GM12864 (cell line): ENCODE results near the gene SHISA2.

Experiments used
- DNase-seq: peaks from one replicate; pipeline ENCODE4 v3.0.0-alpha.2; 2011; ENCODE audit warnings: low read depth
- H3K4me3 ChIP-seq: 2 replicates; pipeline ENCODE4 v1.5.1; 2011; ENCODE audit warnings: mild to moderate bottlenecking, low read depth, low read length, control low read depth
- TF ChIP-seq, protein P1 (sequence below): IDR thresholded peaks from 2 replicates; pipeline ENCODE4 v1.5.1; 2011; ENCODE audit warnings: low read depth, mild to moderate bottlenecking, moderate library complexity, low read length, control low read depth, inconsistent platforms; ENCODE audit errors: missing control alignments

Gene SHISA2

DNA sequence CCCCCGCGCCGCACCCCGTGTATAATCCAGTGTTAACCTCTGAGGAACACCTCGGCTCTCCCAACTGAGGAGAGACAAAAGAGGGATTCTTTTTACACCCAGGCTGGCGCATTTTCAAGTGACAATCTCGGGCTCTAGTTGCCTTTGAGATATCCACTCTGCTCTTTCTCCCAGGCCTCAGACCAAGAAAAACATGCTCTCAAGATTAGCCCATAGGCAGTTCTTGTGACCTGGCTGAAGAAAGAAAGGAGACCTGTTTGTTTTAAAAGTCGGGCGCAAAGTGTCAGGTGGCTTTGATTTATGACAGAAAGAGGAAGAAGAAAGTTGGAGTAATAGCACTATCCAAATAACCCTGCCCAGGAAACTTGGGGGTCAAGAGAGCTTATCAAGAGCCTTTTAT lies 27.3 kb downstream of the SHISA2 start:
- H3K4me3 ChIP-seq: no peak overlapping the region
- no peak for DNase-seq
- TF ChIP-seq, protein P1, sequence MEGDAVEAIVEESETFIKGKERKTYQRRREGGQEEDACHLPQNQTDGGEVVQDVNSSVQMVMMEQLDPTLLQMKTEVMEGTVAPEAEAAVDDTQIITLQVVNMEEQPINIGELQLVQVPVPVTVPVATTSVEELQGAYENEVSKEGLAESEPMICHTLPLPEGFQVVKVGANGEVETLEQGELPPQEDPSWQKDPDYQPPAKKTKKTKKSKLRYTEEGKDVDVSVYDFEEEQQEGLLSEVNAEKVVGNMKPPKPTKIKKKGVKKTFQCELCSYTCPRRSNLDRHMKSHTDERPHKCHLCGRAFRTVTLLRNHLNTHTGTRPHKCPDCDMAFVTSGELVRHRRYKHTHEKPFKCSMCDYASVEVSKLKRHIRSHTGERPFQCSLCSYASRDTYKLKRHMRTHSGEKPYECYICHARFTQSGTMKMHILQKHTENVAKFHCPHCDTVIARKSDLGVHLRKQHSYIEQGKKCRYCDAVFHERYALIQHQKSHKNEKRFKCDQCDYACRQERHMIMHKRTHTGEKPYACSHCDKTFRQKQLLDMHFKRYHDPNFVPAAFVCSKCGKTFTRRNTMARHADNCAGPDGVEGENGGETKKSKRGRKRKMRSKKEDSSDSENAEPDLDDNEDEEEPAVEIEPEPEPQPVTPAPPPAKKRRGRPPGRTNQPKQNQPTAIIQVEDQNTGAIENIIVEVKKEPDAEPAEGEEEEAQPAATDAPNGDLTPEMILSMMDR: no peak

DNA sequence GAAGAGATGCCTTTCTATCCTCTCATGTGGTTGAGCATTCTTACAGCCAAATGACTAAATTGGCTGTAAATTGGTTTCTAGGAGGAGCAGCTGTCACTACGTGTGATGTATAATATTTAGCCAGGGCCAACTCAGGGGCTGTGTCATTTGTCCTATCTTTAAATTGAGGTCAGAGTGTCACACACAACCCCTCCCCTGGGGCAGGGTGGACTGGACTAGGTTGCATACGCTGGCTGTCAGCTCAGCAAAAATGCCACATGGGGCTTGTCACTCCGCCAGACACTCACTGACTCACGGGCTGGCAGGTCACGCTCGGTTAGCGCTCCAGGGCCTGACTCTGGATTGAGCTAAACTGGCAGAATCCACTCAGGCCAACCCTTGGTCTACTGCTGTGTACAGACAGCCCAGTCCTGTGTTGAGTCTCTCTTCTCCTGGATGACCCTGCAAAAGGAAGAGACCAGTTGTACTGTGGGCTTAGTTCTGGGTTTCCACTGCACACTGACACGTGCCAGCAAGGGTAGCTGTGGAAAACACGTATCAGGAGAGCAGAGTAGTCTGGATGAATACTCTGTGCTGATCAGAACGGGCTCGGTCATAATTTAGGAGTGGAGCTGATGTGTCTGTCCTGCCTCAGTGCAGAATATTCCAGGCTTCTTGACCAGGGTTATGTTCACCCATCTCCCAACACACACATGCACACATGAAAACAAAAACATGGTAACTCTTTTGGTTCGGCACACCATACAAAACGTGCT lies 29.1 kb downstream of the SHISA2 start:
- no peak overlapping the region for H3K4me3 ChIP-seq
- no peak for DNase-seq
- TF ChIP-seq, protein P1: no peak

DNA sequence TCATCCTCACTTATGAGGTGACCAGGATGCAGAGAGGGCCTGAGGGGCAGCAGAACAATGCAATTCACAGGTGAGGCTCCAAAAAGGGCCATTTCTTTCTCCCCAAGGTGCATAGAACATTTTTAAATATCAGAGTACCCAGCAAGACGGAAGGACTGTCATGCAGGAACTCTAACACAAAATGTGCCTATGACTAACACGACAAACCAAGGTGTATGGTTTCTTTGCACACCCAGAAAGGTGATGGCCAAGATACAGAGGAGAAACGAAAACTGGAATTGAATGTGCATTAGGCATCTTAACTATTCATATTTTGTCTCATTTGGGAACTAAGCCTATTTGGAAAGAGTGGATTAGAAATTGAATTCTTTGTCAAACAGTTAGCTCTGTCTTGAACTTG lies 29.9 kb downstream of the SHISA2 start:
- DNase-seq: no peak
- no peak overlapping the region for H3K4me3 ChIP-seq
- TF ChIP-seq, protein P1: no peak

DNA sequence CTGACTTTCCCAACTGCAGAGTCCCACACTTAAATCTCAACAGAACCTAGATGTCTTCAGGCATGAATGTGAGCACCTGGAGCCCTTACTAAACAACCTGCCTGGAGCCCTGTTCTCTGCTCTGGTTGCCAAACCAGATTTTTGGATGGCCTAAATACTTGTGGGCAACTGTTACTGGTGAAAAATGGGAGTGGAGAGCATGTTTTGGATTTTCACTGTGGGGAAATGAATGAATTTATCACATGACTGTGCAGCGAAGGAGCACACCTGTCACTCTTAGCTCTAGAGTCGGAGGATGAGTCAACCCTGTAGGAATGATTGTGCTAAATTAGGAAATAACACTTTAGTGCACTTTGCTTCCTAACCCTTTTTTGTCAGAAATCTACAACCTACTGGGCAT lies 30.3 kb downstream of the SHISA2 start:
- no peak for DNase-seq
- H3K4me3 ChIP-seq: no peak overlapping the region
- TF ChIP-seq, protein P1: no peak

DNA sequence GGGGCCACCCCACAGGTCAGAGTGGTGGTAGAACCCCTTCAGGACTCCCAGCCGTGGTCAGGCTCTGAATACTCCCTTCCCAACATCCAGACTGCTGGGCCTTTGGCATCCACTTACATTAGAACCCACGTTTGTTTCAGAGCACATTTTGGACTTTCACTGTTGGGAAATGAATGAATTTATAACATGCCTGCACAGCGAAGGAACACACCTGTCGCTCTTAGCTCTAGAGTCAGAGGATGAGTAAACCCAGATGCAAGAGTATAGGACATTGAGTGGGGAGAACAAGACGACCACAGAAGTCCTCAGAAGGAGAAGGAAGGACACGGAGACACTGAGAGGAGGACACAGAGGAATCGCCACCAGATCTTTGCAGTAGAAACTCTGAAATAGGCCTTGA lies 30.9 kb downstream of the SHISA2 start:
- TF ChIP-seq, protein P1: no peak
- no peak overlapping the region for H3K4me3 ChIP-seq
- no peak for DNase-seq

DNA sequence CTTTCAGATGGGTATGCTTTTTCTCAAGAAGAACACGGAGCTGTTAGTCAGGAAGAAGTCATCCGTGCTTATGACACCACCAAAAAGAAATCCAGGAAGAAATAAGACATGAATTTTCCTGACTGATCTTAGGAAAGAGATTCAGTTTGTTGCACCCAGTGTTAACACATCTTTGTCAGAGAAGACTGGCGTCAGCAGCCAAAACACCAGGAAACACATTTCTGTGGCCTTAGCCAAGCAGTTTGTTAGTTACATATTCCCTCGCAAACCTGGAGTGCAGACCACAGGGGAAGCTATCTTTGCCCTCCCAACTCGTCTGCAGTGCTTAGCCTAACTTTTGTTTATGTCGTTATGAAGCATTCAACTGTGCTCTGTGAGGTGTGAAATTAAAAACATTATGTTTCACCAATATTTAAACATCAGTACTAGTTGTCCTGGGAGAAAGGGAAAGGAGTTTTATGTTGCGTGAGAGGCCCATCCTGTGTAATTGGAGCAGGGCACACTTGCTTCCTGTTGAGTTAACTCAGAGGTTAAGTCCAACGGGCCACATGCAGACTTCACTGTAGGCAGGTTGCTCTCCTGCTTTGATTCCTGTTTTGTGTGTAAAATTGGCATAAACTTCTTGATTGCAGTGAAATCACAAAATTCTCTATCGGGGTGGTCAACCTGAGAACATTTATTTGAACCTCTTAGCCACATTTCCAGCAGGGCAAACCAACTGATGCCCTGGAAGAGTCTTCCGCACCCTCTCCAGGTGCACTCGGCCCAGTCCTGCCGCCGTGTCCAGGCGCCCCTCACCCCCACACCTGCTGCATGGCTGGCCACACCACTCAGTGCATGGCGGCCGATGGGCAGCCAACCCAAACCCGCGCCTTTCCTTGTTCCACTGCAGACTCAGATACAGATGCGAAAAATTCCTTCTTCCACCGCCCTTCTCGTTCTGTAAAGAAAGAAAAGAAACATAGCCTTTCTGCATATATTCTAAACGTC lies 31.6 kb downstream of the SHISA2 start:
- DNase-seq: no peak
- H3K4me3 ChIP-seq: no peak overlapping the region
- TF ChIP-seq, protein P1: no peak
